ENCODE results near the gene FBXO45. TPM values are rescaled to one million over a fixed set of nuclear protein-coding genes. Genes with fewer than 3 reads are reported as not detected.
"Not testable (repeated sequence)": the region's sequence is repeated elsewhere in the genome, so short reads cannot be mapped to it uniquely, and the experiment has no call there.

The FBXO45 gene
- total RNA-seq, 1 donor from 2014 or later: 9.9 TPM

DNA sequence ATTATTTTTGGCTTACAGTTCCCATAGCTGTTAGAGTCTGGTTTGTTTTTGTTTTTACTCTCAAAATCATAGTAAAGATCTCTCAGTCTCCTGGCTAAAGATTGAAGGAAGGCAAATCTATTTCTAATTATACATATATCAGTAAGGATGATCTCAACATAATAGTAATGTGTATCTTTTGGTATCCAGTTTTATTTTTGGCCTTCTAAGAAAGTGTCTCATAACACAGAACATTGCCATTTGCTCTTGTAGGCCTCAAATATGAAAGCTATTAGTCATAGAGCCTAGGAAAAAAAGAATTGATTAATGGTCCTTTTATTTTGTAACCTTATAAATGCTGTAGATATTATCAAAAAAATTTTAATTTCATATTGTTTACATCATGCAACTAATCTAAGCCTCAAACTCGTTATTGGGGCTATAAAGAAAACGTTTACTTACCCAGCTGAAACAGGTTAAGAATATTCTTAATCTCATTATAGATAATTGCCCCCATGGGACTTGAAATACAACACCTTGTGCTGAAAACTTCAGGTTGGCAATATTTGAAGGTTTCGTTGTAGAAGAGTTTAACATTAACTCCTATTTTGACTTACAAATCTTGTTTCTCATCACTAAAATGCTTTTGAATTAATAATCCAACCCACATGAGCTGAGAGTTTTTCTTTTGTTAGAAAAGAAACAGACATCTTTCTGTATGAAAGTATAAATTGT is 16.7 kb downstream of the FBXO45 start:
- Mint-ChIP-seq H3K4me1 (ENCODE audit: low read depth) (peaks cover 4% of the 10 kb centered on the region), H3K36me3 (ENCODE audit: low read depth) (peaks cover 10% of the 10 kb centered on the region), H3K9me3 (ENCODE audit: low read depth) (no peaks in the 10 kb centered on the region), H3K27ac (ENCODE audit: unreplicated experiment) (peak overlapping the region; percentile 3), H3K4me3 (ENCODE audit: unreplicated experiment) (no peak overlapping the region), H3K27me3 (ENCODE audit: low read depth) (no peaks in the 10 kb centered on the region)
- TF ChIP-seq, protein P1, sequence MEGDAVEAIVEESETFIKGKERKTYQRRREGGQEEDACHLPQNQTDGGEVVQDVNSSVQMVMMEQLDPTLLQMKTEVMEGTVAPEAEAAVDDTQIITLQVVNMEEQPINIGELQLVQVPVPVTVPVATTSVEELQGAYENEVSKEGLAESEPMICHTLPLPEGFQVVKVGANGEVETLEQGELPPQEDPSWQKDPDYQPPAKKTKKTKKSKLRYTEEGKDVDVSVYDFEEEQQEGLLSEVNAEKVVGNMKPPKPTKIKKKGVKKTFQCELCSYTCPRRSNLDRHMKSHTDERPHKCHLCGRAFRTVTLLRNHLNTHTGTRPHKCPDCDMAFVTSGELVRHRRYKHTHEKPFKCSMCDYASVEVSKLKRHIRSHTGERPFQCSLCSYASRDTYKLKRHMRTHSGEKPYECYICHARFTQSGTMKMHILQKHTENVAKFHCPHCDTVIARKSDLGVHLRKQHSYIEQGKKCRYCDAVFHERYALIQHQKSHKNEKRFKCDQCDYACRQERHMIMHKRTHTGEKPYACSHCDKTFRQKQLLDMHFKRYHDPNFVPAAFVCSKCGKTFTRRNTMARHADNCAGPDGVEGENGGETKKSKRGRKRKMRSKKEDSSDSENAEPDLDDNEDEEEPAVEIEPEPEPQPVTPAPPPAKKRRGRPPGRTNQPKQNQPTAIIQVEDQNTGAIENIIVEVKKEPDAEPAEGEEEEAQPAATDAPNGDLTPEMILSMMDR (IDR thresholded peaks at IDR 0.05): no peak
- no peak for DNase-seq (ENCODE audit: low spot score)

DNA sequence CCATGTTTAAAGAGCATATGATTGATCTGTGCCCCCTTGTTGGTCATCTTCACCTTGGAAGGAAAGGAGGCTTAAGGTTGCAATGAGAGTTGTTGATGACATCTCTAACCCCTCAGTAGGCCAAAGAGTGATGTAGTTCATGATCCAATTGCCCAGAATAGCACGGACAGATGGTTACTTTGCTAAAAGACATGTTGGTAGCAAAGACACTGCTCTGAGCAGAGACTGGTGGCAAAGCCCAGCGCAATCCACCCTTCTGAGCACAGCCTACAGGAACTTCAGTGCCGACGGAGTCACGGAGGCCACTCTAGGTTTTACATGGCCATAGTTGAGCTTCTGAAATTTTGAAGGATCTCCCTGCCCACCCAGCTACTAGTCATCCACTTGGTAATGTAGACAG is 21.8 kb downstream of the FBXO45 start:
- no peaks in the 10 kb centered on the region for H3K4me1 Mint-ChIP-seq (ENCODE audit: low read depth)
- TF ChIP-seq, protein P1 (IDR thresholded peaks at IDR 0.05): no peak
- H3K27ac Mint-ChIP-seq (ENCODE audit: unreplicated experiment): no peak overlapping the region
- H3K27me3 Mint-ChIP-seq (ENCODE audit: low read depth): peaks cover 6% of the 10 kb centered on the region
- H3K36me3 Mint-ChIP-seq (ENCODE audit: low read depth): no peaks in the 10 kb centered on the region
- no peaks in the 10 kb centered on the region for H3K9me3 Mint-ChIP-seq (ENCODE audit: low read depth)
- DNase-seq (ENCODE audit: low spot score): no peak
- H3K4me3 Mint-ChIP-seq (ENCODE audit: unreplicated experiment): no peak overlapping the region

DNA sequence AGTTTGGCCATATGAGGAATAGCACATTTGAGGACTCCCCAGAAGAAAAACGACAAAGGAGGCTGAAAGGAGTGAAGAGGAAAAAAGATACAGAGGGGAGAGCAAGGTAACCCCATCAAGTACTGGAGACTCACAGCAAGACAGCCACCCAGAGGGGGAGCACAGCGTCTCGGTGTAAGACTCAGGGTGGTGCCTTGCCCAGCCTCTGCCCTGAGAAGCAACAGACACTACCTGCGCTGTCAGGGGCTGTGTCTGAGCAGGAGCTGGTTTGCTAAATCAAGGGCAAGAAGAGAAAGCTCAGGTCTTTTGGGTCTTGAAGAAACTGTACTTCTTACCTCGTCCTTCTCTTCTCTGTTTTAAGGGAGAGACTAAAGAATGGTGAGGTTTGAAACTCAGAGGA is 27.9 kb downstream of the FBXO45 start:
- no peak for DNase-seq (ENCODE audit: low spot score)
- TF ChIP-seq, protein P1 (IDR thresholded peaks at IDR 0.05): no peak
- H3K27ac Mint-ChIP-seq (ENCODE audit: unreplicated experiment): no peak overlapping the region
- H3K4me3 Mint-ChIP-seq (ENCODE audit: unreplicated experiment): no peak overlapping the region
- H3K4me1 Mint-ChIP-seq (ENCODE audit: low read depth): no peaks in the 10 kb centered on the region
- no peaks in the 10 kb centered on the region for H3K36me3 Mint-ChIP-seq (ENCODE audit: low read depth)
- peaks cover 23% of the 10 kb centered on the region for H3K27me3 Mint-ChIP-seq (ENCODE audit: low read depth)
- no peaks in the 10 kb centered on the region for H3K9me3 Mint-ChIP-seq (ENCODE audit: low read depth)

DNA sequence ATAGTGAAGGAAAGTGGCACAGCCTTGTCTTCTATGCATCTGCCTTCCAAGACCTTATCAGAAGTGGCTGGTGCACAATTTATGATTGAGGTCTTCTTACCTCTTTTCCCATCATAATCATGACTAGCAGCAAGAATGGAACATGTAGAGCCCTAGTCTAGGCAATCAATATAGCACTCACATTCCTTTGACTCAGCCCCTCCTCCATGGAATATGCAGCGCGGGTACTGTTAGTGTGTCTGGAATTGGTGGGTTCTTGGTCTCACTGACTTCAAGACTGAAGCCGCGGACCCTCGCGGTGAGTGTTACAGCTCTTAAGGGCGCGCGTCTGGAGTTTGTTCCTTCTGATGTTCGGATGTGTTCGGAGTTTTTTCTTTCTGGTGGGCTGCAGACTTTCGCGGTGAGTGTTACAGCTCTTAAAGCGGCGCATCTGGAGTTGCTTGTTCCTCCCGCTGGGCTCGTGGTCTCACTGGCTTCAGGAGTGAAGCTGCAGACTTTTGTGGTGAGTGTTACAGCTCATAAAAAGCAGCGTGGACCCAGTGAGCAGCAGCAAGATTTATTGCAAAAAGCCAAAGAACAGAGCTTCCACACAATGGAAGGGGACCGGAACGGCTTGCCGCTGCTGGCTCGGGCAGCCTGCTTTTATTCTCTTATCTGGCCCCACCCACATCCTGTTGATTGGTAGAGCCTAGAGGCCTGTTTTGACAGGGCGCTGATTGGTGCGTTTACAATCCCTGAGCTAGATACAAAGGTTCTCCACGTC is 29.7 kb downstream of the FBXO45 start:
- H3K36me3 Mint-ChIP-seq (ENCODE audit: low read depth); DNase-seq (ENCODE audit: low spot score); H3K27ac Mint-ChIP-seq (ENCODE audit: unreplicated experiment); H3K4me1 Mint-ChIP-seq (ENCODE audit: low read depth); H3K9me3 Mint-ChIP-seq (ENCODE audit: low read depth); H3K4me3 Mint-ChIP-seq (ENCODE audit: unreplicated experiment): not testable (repeated sequence)
- peaks cover 25% of the 10 kb centered on the region for H3K27me3 Mint-ChIP-seq (ENCODE audit: low read depth)

DNA sequence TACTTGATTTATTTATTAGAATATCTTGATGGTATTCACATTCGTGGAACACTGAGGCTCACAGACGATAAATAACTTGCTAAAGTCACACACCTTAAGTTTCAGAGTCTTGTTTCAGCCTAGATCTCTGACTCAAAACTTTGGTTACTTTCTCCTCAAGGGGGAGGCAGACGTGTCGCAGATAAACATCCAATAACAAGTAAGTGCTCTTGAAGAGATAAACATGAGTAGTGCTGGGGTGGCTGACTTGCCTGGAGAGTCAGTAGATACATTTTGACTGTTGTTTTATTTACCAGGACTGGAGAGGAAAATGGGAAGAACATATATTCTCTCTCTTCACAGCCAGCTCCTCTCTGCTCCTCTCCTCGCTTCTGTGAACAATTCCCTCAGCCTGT is 31.3 kb downstream of the FBXO45 start:
- H3K4me1 Mint-ChIP-seq (ENCODE audit: low read depth): peaks cover 3% of the 10 kb centered on the region
- DNase-seq (ENCODE audit: low spot score): no peak

More for the DNA sequence above, 31.3 kb downstream of the FBXO45 start:
- H3K27me3 Mint-ChIP-seq (ENCODE audit: low read depth): peaks cover 20% of the 10 kb centered on the region
- TF ChIP-seq, protein P1 (IDR thresholded peaks at IDR 0.05): no peak
- H3K4me3 Mint-ChIP-seq (ENCODE audit: unreplicated experiment): no peak overlapping the region
- H3K36me3 Mint-ChIP-seq (ENCODE audit: low read depth): no peaks in the 10 kb centered on the region
- H3K27ac Mint-ChIP-seq (ENCODE audit: unreplicated experiment): no peak overlapping the region
- H3K9me3 Mint-ChIP-seq (ENCODE audit: low read depth): no peaks in the 10 kb centered on the region

Data from chondrocyte (in vitro differentiated cells).